Renal cortex interstitium (tissue), 11 donors: Measurements from ENCODE around the gene RAB31. TPM values are rescaled to one million over a fixed set of nuclear protein-coding genes. Genes with fewer than 3 reads are reported as not detected.
"Not testable (repeated sequence)": the region's sequence is repeated elsewhere in the genome, so short reads cannot be mapped to it uniquely, and the experiment has no call there.

ENCODE experiments used
- DNase-seq, 11 donors: peaks; one replicate each; pipeline ENCODE4 v3.0.0-alpha.2; 2013; ENCODE audit warnings: low read depth in 9 of 11, low spot score in 4 of 11; ENCODE audit errors: extremely low read depth in 1 of 11
- polyA plus RNA-seq, 3 donors: library from polyadenylated mRNA; unstranded; fragments of 120-200 nt; gene quantifications; one replicate each; pipeline ENCODE4 v1.2.1, GENCODE V29; 2013; ENCODE audit not compliant: insufficient read length in 3 of 3

RAB31 gene
- polyA plus RNA-seq, 3 donors, result 25.3 to 30.7 (median 30.4) TPM

DNA sequence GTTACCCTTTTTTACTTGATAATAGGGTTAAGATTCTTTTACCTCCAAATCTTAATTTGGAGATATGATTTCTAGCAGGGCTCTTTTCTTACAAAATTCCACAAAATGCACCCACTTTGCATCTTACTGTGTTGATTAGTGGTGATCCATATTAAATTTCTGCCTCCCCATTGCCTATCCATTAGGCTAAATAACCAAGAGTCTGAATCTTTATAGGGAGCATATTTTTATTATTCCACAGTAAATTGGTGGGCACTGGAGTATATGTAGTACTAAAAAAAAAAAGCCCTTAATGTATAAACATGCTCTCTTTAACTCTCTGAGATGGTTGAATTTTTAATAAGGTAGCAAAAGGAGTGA, 169.5 kb downstream of the RAB31 start:
- no peak for DNase-seq

DNA sequence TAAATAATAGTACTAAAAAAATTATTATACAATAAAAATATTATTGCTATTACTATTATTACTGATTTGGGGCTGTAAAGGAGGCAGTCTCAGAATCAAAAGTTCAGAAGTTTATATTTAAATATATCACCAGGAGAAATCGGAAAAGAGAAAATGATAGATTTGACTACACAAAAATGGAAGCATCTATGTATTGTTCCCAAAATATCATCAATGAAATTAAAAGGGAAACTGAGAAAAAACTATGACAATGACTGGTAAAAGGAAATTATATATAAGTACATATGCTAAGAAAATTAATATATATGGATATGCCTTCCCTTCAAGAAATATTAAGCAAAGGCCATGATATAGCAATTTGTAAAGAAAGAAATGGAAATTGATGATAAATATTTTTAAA, 170.0 kb downstream of the RAB31 start:
- DNase-seq, result no peak

DNA sequence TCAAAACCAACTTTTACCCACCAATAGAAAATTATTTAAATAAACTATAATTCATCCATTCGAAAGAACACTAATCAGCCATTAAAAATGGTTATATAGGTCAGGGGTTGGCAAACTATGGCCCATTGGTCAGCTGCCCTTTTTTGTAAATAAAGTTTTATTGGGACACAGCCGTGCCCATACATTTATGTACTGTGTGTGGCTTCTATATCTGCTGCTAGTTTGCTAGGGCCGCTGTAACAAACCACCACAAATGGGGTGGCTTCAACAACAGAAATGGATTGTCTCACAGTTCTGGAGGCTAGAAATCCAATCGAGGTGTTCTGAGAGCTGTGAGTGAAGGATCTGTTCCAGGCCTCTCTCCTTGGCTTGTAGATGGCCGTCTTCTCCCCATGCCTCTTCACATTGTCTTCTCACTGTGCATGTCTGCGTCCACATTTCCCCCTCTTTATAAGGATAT, 170.7 kb downstream of the RAB31 start:
- DNase-seq, result no peak

DNA sequence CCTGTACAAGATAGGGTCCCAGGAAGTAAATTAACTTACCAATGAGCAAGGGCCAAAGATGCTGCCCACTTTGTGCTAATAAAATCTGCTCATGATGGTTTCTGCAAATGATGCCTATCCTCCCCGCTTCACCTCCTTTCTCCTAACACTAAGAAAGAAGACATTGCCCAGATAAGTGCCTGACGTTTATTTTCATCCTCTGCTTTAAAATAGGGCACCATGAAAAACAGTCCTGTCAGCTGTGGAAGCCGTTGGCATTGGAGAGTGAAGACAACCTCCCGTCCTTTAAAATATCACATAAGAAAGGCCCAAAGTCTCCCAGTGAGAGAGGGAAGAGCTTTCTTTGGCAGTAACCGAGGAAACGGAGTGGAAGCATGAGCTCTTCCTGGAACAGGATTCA, 176.0 kb downstream of the RAB31 start:
- no peak for DNase-seq

DNA sequence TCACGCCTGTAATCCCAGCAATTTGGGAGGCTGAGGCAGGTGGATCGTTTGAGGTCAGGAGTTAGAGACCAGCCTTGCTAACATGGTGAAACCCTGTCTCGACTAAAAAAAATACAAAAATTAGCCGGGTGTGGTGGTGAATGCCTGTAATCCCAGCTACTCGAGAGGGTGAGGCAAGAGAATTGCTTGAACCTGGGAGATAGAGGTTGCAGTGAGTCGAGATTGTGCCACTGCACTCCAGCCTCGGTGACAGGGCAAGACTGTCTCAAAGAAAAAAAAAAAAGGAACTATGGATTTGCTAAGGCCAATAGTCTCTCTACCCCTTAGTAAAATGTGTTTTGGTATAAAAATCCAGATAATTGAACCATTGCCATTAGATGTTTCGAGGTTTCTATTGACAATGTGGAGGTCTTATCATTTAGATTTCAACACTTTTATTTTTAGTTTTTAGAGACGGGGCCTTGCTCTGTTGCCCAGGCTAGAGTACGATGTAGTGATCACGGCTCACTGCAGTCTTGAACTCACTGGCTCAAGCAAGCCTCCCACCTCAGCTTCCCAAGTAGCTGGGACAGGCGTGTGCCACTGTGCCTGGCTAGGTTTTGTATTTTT, 176.5 kb downstream of the RAB31 start:
- DNase-seq, result no peak

DNA sequence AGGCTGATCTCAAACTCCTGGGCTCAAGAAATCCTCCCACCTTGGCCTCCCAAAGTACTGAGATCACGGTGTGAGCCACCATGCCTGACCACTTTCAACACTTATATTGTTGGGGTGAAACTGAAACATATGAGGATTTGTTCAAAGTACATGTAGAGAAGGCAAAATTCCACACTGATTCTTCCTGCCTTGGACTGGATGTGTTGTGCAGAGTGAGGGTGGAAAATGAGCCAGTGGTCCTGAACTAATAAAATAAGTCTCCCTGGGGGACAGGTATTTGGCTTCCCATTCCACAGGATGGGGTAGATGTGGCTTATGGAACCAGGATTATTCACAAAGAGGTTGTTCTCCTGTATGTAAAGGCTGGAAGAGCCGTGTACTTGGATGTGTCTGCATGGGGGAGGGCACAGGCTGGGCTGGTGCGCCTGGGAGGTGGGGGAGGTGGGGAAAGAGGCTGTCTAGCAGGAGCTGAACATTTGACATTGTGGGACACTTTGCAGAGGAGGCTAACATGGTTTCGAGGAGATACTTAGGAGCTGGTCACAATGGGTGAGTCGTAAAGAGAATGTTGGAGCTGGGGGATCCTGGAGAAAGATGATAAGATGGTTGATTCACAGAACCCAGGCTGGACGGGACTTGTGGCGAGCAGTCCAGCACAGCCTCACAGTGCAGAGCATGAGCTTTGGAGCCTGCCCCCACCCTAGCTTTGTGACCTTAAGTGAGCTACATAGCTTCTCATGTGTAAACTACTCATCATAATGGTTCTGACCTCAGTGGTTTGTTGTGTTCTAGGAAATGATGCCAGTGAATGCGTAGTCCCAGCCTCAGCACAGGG, 177.3 kb downstream of the RAB31 start, which contains the start of gene TXNDC2:
Gene TXNDC2 (plus strand): TSS at position 804 of the 835 bp plus-strand sequence. CDS start 708 bp downstream, outside the sequence.
- no peak for DNase-seq

DNA sequence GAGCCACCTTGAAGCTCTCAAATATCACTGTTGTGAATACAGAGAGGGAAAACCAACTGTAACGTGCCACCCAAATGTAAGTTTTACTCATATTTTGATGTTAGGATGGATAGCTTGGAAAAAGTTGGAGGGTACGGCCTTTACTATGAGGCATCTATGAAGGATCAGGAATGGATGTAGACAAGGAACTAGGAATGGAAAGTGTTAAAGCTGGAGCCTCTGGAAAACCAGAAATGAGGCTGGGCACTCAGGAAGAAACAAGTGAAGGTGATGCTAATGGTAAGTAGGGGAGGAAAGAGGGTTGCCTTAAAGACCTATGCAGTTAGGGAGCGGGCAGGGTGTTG, 177.9 kb downstream of the RAB31 start:
- no peak for DNase-seq

DNA sequence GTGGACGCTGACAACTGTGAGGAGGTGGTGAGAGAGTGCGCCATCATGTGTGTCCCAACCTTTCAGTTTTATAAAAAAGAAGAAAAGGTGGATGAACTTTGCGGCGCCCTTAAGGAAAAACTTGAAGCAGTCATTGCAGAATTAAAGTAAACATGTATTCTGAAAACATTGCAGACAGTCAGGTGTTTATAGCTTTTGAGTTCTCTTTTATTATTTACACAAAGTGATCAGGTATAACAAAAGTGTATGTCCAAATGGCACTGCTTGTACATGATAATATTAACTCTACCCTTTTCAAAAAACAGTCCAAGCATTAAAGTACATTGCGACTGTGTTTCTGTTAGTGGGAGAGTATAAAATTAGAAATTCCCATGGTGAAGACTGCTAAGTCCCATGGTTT, 179.9 kb downstream of the RAB31 start:
- DNase-seq, result no peak

DNA sequence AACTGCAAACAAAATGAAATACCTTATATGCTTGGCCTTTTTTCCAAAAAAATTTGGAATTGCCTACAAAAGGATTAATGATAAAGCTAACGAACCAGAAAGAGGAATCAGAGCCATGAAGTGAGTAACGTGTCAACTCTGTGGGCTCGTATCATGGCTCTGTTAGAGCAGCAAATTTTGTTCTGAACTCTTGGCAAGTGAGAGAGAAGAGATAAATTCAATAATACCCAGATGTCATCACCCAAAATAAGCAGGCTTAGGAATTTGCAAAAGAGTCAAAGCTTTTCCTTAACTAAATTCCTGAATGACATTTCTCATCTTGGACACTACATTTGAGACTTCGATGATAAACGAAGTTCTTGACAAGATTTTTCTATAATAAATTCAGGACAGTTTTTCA, 182.1 kb downstream of the RAB31 start:
- no peak for DNase-seq

DNA sequence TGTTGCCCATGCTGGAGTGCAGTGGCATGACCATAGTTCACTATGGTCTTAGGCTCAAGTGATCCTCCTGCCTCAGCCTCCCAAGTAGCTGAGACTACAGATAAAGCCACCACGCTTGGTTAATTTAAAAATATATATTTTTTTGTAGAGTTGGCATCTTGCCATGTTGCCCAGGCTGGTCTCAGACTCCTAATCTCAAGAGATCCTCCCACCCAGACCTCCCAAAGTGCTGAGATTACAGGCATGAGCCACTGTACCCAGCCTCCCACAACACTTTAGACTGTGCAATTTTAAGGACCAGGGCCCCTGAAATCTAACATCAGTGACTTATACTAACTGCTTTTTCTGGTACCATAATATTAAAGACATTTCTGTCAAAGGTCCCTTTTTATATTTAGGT, 182.9 kb downstream of the RAB31 start:
- no peak for DNase-seq

DNA sequence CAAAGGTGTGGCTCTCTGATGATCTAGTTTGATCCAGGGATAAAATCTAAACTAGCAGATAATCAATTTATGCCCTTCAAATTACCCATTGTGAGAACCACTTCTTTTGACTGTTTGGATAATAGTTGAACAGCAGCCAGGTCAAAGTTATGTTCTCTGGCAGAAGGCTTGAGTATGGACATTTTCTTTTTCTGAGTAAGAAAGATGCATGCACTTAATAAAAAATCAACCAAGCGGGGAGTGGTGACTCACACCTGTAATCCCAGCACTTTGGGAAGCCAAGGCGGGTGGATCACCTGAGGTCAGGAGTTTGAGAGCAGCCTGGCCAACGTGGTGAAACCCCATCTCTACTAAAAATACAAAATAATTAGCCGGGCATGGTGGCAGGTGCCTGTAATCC, 183.4 kb downstream of the RAB31 start:
- DNase-seq, result not testable (repeated sequence)

DNA sequence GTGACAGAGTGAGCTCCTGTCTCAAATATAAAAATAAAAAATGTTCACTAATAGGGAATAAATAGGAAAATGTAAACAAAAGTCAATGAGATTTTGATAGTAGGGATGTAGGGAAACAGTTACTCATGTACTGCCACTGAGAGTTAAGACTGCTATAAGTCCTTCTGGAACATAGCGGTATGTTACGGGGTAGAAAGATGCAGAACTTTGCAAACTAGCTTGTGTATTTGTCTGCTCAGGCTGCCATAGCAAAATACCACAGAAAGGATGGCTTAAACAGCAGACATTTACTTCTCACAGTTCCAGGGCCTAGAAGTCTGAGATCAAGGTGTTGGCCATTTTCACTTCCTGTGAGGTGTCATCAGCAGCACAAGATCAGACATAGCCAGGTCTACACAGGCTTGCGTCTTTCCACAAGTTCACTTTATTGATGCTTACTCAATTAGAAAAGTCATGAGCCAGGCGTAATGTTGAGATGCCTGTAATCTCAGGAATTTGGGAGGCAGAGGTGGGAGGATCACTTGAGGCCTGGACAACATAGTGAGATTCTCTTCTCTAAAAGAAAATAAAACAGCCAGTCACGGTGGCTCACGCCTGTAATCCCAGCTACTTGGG, 186.5 kb downstream of the RAB31 start:
- DNase-seq, result no peak

DNA sequence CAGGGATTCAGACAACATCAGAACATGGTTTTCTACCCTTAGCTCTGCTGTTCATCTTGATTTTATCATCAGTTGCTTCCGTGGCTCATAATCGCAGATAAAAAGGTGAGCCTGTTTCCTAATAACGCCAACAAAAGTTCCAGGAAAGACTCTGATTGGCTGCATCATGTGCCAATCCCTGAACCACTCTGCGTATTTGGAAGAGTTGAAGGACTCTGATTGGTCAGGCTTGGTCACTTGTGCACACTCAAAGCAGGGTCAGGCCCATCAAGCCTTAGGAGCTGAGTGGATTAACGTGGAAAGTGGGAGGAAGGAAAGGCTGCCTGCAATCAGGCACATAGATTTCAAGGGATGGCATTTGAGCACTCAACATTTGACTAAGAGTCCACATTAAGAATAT, 189.0 kb downstream of the RAB31 start:
- no peak for DNase-seq

DNA sequence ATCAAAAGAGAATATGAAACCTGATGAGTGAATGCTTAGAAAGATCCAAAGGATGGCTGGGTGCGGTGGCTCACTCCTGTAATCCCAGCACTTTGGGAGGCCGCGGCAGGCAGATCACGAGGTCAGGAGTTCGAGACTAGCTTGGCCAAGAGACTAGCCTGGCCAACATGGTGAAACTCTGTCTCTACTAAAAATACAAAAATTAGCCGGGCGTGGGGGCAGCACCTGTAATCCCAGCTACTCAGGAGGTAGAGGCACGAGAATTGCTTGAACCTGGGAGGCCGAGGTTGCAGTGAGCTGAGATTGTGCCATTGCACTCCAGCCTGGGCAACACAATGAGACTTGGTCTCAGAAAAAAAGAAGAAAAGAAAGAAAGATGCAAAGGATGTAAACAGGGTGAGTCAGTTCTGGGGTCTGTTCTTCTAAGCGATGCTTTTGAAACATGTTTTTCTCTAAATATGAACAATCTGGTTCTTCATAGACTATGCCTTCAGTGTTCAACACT, 189.7 kb downstream of the RAB31 start:
- not testable (repeated sequence) for DNase-seq

DNA sequence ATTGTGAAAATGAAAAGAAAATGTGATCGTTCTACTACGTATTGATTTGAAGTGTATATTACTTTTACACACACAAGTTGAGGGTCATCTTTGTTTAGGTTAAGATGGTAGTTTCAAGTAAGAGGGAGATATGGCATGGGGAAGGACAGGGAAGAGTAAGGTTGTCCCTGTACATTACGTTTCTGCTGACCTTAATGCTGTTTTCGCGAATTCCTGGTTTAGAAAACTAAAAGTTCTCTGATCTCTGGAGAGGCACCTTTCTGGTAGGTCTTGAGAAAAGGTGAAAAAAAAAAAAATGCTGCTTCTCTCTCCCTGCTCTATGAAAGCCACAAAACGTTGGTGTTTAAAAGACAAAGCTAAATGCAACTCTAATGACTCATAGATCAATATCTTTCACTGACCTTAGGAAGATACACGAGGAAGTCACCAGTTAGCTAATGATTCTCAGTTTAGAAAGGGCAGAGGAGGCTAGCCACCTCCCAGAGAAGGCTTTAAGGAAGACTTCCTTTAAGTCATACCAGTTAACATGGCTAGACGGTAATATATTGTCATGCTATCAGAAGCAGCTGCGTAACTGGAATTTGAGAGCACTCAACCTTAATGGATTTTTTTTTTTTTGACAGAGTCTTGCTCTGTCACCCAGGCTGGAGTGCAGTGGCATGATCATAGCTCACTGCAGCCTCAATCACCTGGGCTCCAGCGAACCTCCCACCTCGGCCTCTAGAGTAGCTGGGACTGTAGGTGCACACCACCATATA, 190.9 kb downstream of the RAB31 start:
- DNase-seq, result no peak

DNA sequence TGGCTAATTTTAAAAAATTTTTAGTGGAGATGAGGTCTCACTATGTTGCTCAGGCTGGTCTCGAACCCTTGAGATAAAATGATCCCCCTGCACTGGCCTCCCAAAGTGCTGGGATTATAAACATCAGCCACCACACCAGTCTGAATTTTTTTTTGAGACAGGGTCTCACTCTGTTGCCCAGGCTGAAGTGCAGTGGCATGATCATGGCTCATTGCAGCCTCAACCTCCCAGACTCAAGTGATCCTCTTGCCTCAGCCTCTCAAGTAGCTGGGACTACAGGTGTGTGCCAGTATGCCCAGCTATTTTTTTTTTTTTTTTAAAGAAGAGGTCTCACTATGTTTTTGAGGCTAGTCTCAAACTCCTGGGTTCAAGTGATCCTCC, 191.4 kb downstream of the RAB31 start:
- DNase-seq, result not testable (repeated sequence)

DNA sequence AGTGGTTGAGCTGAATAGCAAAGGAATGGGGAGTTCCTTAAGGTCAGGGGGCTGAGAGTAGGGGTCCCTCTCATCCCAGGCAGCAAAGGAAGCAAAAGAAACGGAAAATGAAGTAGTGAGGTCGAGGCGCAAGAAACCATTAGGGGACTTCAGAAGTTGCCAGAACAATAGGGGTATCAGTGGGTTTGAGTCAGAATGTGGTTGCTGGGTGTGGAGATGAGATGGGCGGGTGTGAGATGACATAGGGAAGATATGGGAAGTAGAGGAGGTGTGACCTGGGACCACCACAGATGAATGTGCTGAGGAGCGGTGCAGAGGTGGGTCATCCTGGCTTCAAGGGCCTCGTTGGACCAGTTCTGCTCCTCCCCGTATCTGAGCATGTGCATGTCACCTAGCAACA, 192.6 kb downstream of the RAB31 start:
- no peak for DNase-seq

DNA sequence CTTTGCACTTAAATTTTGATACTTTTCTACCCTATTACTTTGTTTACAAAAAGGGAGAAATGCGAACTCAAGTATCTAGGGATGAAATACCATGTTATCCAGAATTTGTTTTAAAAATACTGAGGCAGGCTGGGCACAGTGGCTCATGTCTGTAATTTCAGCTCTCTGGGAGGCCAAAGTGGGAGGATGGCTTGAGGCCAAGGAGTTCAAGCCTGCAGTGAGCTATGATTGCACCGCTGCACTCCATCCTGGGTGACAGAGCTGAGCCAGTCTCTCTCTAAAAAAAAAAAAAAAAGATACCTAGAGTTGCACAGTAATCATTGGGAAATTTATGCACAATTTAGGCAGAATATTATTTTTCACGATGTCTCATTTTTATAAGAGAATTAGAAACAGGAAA, 193.3 kb downstream of the RAB31 start:
- no peak for DNase-seq

DNA sequence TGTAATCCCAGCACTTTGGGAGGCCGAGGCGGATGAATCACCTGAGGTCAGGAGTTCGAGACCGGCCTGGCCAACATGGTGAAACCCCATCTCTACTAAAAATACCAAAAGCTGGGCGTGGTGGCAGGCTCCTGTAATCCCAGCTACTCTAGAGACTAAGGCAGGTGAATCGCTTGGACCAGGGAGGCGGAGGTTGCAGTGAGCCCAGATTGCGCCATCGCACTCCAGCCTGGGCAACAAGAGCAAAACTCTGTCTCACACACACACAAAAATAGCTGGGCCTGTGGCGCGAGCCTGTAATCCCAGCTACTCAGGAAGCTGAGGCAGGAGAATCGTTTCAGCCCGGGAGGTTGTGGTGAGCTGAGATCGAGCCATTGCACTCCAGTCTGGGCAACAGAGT, 194.2 kb downstream of the RAB31 start:
- DNase-seq, result not testable (repeated sequence)

DNA sequence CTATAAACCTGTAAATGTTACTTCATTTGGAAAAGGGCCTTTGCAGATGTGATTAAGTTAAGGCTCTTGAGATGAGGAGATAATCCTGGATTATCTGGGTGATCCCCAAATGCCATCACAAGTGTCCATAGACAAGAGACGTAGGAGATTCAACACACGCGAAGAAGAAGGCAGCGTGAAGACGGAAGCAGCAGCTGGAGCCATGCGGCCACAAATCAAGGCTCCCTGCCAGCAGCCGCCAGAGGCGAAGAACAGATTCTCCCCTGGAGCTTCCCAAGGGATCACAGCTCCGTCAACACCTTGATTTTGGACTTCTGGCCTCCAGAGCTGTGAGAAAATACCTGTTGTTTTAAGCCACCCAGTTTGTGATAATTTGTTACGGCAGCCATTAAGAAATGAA, 194.7 kb downstream of the RAB31 start:
- no peak for DNase-seq
